DND-41 (cell line): ENCODE data around the gene ZNF304.

Experiments
- CTCF ChIP-seq: IDR thresholded peaks from 2 replicates; pipeline ENCODE4 v1.5.1; 2012; ENCODE audit warnings: borderline replicate concordance, low read length, moderate library complexity, mild to moderate bottlenecking; ENCODE audit not compliant: poor library complexity, severe bottlenecking; ENCODE audit errors: extremely low read depth
- EZH2 ChIP-seq: IDR thresholded peaks from 3 replicates; pipeline ENCODE4 v1.6.1; 2012; ENCODE audit warnings: borderline replicate concordance, low read depth, mild to moderate bottlenecking, moderate library complexity, low read length, inconsistent platforms; ENCODE audit not compliant: severe bottlenecking

- no peak for TF ChIP-seq CTCF
- TF ChIP-seq EZH2: no peak
These were observed 25.1 kb downstream of the ZNF304 start for GRCh38 chr19:57376151-57376550.
